Right lobe of liver (tissue), 6 donors: Measurements from ENCODE around the gene SH3TC1. TPM values are rescaled to one million over a fixed set of nuclear protein-coding genes. Genes with fewer than 3 reads are reported as not detected.

Experiments
- ATAC-seq, 4 donors: fragments of 200-7000 bp; cut with Tn5 transposase; one replicate each; pipeline ENCODE4 v1.9.1; 2020; ENCODE audit warnings: mild to moderate bottlenecking in 4 of 4, moderate library complexity in 4 of 4
- DNase-seq, 3 donors: peaks; one replicate each; pipeline ENCODE4 v3.0.0-alpha.2; 2020
- H3K27ac ChIP-seq, 3 donors: fragments of 200-600 bp; one replicate each; pipeline ENCODE4 v1.8.0; 2022
- H3K27me3 ChIP-seq, 2 donors: fragments of 200-600 bp; one replicate each; pipeline ENCODE4 v1.8.0; 2022
- H3K36me3 ChIP-seq, 4 donors: fragments of 200-600 bp; sonication (generic) in 1 of 4; one replicate each; pipeline versions ENCODE4 v1.5.1 to v1.8.0; 2017 to 2022; ENCODE audit warnings: control low read depth in 1 of 4
- H3K4me1 ChIP-seq, 4 donors: fragments of 200-600 bp; sonication (generic) in 1 of 4; one replicate each; pipeline versions ENCODE4 v1.5.1 to v1.8.0; 2017 to 2022; ENCODE audit warnings: control low read depth in 1 of 4
- H3K4me3 ChIP-seq, 3 donors: fragments of 200-600 bp; one replicate each; pipeline ENCODE4 v1.8.0; 2022
- H3K9me3 ChIP-seq, 4 donors: fragments of 200-600 bp; sonication (generic) in 1 of 4; one replicate each; pipeline versions ENCODE4 v1.5.1 to v1.8.0; 2017 to 2022; ENCODE audit warnings: control low read depth in 1 of 4
- CTCF ChIP-seq, 4 donors: fragments of 200-600 bp in 3 of 4; fragments of 450-650 bp in 1 of 4; IDR thresholded peaks; one replicate each; pipeline versions ENCODE4 v1.5.1 to v1.8.0; 2016 to 2022; ENCODE audit warnings: antibody characterized with exemption in 4 of 4, mild to moderate bottlenecking in 2 of 4
- POLR2A ChIP-seq: fragments of 450-650 bp; IDR thresholded peaks from one replicate; pipeline ENCODE4 v1.6.1; 2017; ENCODE audit warnings: antibody characterized with exemption, mild to moderate bottlenecking
- WGBS: methylation state at CpG from one replicate; pipeline ENCODE4 v1.1.6; 2018; ENCODE audit warnings: low coverage, low lambda C conversion rate; ENCODE audit not compliant: insufficient coverage; ENCODE audit errors: missing lambda C conversion rate; 5-methylcytosine and 5-hydroxymethylcytosine counted together
- intact Hi-C, 2 donors: fragments of 100-400 bp; cut with DNase I; formaldehyde crosslinking; loops; one replicate each; pipeline versions ENCODE4 v1.11.2 to v1.14.1; 2022
- total RNA-seq, 6 experiments: library from RNA; depleted of rRNA in 2 of 6; stranded (reverse); fragments of >200 nt in 2 of 6; fragmentation: NEBNext Ultra II Directional in 3 of 6; extraction: Animal tissue kit (Norgen Biotek cat#: 25700) in 3 of 6; gene quantifications; one replicate each; pipeline versions ENCODE4 v1.1.0 to v1.2.4, GENCODE V29; 2016 to 2023
- donor health status: DM: no; HTN: yes; CAD: no.
- donor health status: DM: no; HTN: no; CAD: no.
- donor health status: DM: no; HTN: no; CAD: no.
- donor health status: DM: no; HTN: yes; CAD: no.
- donor health status: DM: no; HTN: yes; CAD: no.

SH3TC1 gene
- total RNA-seq, 6 experiments from 2014 or later: 13.2 to 48.0 (median 24.9) TPM

GRCh38 chr4:8289956-8290700, 91.0 kb downstream of the SH3TC1 start:
- Histone ChIP-seq H3K27ac (no peak overlapping the region), H3K27me3 (no peaks in the 10 kb centered on the region), H3K36me3 (no peaks in the 10 kb centered on the region), H3K4me3 (no peak overlapping the region), H3K4me1 (no peaks in the 10 kb centered on the region), H3K9me3 (no peaks in the 10 kb centered on the region)
- TF ChIP-seq CTCF (IDR thresholded peaks at IDR 0.05) (no peak), POLR2A (no peak)
- ATAC-seq (no peak), DNase-seq (peak in 1 of 3 donors; percentile 32)
- intact Hi-C loops: no loop called here
- 74% methylated on average over 18 of the region's 29 CpGs for WGBS

DNA sequence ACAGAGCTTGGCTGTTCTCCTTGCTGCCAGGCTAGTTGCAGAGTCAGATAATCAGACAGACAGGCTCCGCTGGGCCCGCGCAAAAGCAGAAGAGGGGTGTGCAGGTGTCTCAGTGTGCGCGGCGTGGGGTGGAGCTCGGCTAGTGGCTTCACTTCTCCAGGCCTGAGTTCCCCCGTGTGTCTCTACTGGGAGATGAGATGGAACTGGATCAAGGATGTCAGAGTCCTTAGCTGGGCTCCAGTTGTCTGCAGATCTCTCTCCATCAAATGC, 91.5 kb downstream of the SH3TC1 start:
- Histone ChIP-seq H3K27me3 (no peaks in the 10 kb centered on the region), H3K4me3 (no peak overlapping the region), H3K36me3 (no peaks in the 10 kb centered on the region), H3K9me3 (no peaks in the 10 kb centered on the region), H3K27ac (no peak overlapping the region), H3K4me1 (no peaks in the 10 kb centered on the region)
- ATAC-seq (no peak), DNase-seq (peak in 1 of 3 donors; percentile 31)
- intact Hi-C loops: no loop called here
- no peak for TF ChIP-seq POLR2A
- TF ChIP-seq CTCF (IDR thresholded peaks at IDR 0.05): no peak
- WGBS: no CpG with 5 or more reads among the region's 8 CpGs

Other genes with a start within 250 kb of the SH3TC1 start
- 1 to 10 TPM in 5 of 6 experiments, under 1 TPM in 1; 0.93 to 3.5 (median 2.3) TPM for gene ABLIM2, start 40.5 kb upstream of the SH3TC1 start, total RNA-seq
- gene HTRA3, start 70.5 kb downstream of the SH3TC1 start, total RNA-seq: 1 to 10 TPM in 3 of 6 experiments, under 1 TPM in 3; 0.32 to 1.6 (median 1.0) TPM
- gene ACOX3, start 241.4 kb downstream of the SH3TC1 start, total RNA-seq: 10 to 100 TPM; 18.5 to 36.9 (median 21.9) TPM
- gene TRMT44, start 241.5 kb downstream of the SH3TC1 start, total RNA-seq: 10 to 100 TPM in 3 of 6 experiments, 1 to 10 TPM in 3; 8.8 to 10.6 (median 9.6) TPM